Muscle layer of colon (tissue), 2 donors: Measurements from ENCODE around the gene C9.
"Not testable (repeated sequence)": the region's sequence is repeated elsewhere in the genome, so short reads cannot be mapped to it uniquely, and the experiment has no call there.

ENCODE experiments used
- H3K27ac ChIP-seq: one replicate; pipeline ENCODE4 v1.7.0; 2013; ENCODE audit warnings: low read depth, mild to moderate bottlenecking, low read length, moderate library complexity
- H3K27me3 ChIP-seq, 2 donors: one replicate each; pipeline ENCODE4 v1.7.0; 2013; ENCODE audit warnings: low read length in 2 of 2, mild to moderate bottlenecking in 2 of 2; ENCODE audit not compliant: insufficient read depth in 2 of 2, control insufficient read depth in 1 of 2
- H3K36me3 ChIP-seq: one replicate; pipeline ENCODE4 v1.7.0; 2013; ENCODE audit warnings: mild to moderate bottlenecking, low read length; ENCODE audit not compliant: insufficient read depth
- H3K4me1 ChIP-seq: one replicate; pipeline ENCODE4 v1.7.0; 2013; ENCODE audit warnings: mild to moderate bottlenecking, low read length; ENCODE audit not compliant: insufficient read depth
- H3K4me3 ChIP-seq, 2 donors: one replicate each; pipeline ENCODE4 v1.7.0; 2013; ENCODE audit warnings: low read length in 2 of 2, low read depth in 1 of 2, mild to moderate bottlenecking in 1 of 2, moderate library complexity in 1 of 2
- H3K9ac ChIP-seq: one replicate; pipeline ENCODE4 v1.7.0; 2013; ENCODE audit warnings: low read length
- H3K9me3 ChIP-seq: one replicate; pipeline ENCODE4 v1.7.0; 2013; ENCODE audit warnings: mild to moderate bottlenecking, low read length
- donor health status: abdominal sarcoma.
- donor health status: Adenocarcinoma of cecum.

Gene C9

DNA sequence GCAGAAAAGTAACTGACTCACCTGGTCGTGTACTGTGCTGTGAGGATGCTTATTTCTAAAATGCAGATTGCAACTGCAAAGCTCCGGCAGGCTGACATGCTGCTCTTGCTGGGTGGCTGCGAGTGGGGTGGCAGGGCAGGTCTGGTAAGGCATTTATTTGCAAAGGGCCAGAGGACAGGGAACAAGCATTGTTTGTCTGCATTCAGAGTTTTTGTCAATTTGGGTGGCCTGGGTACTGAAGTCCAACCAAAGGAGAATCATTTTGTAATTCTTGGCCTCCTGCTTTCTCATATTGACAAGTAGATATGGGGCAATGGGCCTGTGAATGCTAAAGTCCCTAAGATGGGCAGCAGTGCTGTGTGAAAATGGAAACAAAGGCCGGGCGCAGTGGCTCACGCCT, at the start of gene C9:
TSS of gene C9 (minus strand) at position 129 of the 400 bp plus-strand sequence. CDS start at position 98, 31 bp downstream.
- no peaks in the 10 kb centered on the region for H3K4me1 ChIP-seq
- no peak within 1 kb of the TSS for H3K9ac ChIP-seq
- H3K27ac ChIP-seq: no peak within 1 kb of the TSS
- H3K27me3 ChIP-seq: no peaks in the 10 kb centered on the region
- H3K9me3 ChIP-seq: no peaks in the 10 kb centered on the region
- no peaks in the 10 kb centered on the region for H3K36me3 ChIP-seq
- H3K4me3 ChIP-seq: no peak within 1 kb of the TSS

DNA sequence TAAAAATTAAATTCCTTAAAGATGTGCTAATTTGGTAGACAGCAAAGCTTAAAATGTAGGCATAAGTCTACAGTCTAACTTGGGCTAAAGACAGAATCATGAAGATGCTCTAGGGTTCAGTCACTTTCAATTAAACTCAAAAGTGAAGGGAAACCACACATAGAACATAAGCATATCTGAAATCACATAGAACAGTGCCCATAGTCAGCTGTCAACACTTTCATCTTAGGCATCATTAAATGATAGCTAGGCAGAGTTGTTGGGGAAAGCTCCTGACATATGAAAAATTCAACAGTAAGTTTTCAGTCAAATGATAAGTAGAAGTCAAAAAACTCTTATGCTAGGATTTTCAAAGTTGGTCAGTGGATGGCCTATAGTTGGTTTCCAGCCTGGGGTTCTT, 49.5 kb upstream of the C9 start:
- H3K27me3 ChIP-seq: no peaks in the 10 kb centered on the region
- H3K36me3 ChIP-seq: no peaks in the 10 kb centered on the region
- H3K9ac ChIP-seq: no peak overlapping the region
- H3K4me1 ChIP-seq: peaks cover 54% of the 10 kb centered on the region
- no peak overlapping the region for H3K4me3 ChIP-seq
- no peak overlapping the region for H3K27ac ChIP-seq
- no peaks in the 10 kb centered on the region for H3K9me3 ChIP-seq

DNA sequence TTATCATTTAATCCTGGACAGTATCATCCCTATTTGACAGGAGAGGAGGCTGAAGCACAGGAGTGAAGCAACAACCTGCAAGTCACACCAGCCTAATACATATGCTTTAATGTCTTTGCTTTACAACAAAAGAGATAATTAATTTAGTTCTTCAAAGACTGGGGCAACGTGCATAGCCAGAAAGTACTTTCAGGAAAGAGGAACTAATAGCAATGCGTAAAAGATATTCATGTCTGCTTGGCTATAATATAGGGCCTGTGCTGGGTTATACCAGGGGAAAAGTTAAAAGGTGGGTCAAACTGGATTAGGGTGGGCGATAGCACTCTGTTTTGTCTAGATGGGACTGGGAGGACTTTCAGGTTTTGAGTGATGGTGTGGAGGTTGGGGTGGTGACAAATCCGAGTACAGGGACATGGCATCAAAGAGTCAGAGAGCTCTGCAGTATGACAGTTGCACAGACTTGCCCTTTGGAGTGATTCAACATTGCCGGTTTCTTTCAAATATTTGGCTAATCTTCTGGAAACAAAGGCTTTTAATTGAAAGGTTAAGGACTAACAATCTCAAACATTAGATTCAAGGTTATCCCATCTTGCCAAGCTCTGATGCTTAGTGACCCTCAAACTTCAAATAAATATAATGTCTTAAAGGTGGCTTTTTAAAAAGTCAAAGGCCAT, 48.6 kb upstream of the C9 start:
- Histone ChIP-seq H3K36me3 (peaks cover 3% of the 10 kb centered on the region), H3K9me3 (no peaks in the 10 kb centered on the region), H3K9ac (no peak overlapping the region), H3K27me3 (no peaks in the 10 kb centered on the region), H3K4me3 (no peak overlapping the region), H3K27ac (no peak overlapping the region), H3K4me1 (peaks cover 57% of the 10 kb centered on the region)

DNA sequence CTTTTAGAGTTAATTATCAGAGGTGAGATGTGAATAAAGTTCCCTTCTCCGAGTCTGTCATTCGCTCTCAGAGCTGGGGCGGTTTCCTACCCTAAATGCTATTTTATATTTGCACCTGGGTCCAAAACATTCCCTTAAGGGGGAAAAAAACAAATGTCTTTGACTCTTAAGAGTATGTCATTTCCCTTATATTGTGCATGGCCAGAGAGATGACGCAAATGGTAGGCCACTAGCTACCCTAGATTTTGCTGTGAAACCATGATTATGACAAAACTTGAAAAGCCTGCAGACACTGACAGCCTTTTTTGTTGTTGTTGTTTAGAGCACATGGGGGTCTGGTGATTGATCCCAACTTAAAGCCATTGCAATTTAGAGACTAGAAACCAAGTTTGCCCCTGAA, 47.7 kb upstream of the C9 start:
- H3K9ac ChIP-seq: no peak overlapping the region
- H3K27me3 ChIP-seq: no peaks in the 10 kb centered on the region
- H3K4me1 ChIP-seq: peaks cover 62% of the 10 kb centered on the region
- H3K9me3 ChIP-seq: no peaks in the 10 kb centered on the region
- H3K4me3 ChIP-seq: no peak overlapping the region
- no peak overlapping the region for H3K27ac ChIP-seq
- peaks cover 3% of the 10 kb centered on the region for H3K36me3 ChIP-seq

DNA sequence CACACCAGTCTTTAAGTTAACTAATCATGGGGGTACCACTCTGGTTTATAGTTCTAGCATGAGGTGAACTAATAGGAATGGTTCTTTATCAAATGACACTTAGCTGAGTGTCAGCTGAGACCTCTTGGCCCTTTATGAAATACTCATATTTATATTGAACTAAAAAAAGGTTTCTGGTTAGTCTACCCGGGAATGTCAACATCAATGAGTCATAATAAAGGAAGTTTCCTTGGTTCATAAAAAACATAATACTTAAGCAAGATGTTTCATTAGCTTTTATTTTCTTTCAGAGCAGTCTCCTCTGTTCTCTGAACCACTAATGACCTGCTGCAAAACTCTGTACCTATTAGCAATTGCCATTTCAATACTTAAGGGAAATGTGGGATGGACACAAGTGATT, 46.8 kb upstream of the C9 start:
- no peaks in the 10 kb centered on the region for H3K9me3 ChIP-seq
- no peak overlapping the region for H3K4me3 ChIP-seq
- H3K36me3 ChIP-seq: peaks cover 3% of the 10 kb centered on the region
- no peak overlapping the region for H3K9ac ChIP-seq
- no peaks in the 10 kb centered on the region for H3K27me3 ChIP-seq
- peak overlapping the region; percentile 35 for H3K27ac ChIP-seq
- H3K4me1 ChIP-seq: peaks cover 62% of the 10 kb centered on the region

DNA sequence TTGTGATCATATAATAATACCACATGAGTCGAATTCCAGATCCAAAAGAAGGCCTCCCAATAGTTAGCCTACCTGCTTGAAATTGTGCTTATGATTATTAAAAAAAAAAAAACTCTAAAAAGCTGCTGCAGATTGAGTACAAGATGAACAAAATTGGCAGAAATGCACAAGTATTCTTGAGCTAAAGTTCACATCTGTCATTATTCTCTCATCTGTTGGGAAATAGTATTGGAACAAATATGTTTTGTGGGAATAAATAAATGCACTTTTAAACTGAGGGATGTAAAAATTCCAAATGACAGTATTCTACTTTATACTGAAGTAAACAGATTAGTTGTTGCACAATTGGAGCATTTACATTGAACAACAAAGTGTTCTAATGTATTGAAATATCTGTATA, 44.7 kb upstream of the C9 start:
- H3K9me3 ChIP-seq: no peaks in the 10 kb centered on the region
- H3K9ac ChIP-seq: no peak overlapping the region
- H3K27ac ChIP-seq: no peak overlapping the region
- H3K4me1 ChIP-seq: peaks cover 59% of the 10 kb centered on the region
- no peak overlapping the region for H3K4me3 ChIP-seq
- H3K27me3 ChIP-seq: no peaks in the 10 kb centered on the region
- H3K36me3 ChIP-seq: peaks cover 3% of the 10 kb centered on the region

DNA sequence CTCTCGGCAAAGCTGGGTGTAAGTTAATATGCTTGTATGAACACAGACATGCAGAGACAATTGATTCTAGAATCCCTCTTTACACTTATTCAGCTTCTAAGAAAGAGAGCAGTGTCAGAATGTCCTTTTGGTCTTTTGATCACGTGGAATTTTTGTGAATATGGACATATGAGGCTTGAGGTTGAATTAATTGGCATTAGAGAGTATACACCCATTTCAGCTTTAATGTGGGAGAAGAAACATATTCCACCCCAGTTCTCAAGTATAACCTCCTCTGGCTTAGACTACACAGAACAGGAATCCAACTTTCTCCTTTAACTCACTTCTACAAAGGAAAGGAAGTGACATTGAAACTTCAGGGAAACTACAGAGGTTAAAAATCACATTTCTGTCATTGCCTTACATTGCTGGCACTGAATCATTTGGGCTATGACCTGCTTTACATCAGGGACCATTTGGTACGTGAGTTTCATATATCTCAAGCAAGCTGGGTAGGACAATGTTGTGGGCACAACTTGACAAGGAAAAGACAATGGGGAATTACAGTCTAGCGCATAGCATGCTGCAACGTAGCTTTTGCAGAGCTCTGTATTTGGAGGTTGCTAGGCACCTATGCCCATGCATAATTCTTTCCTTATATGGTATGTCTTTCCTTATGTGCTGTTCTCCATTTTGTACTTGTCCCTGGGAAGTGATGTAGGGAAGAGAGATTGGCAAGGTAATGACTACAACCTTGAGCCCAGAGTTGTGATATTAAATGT, 41.0 kb upstream of the C9 start:
- Histone ChIP-seq H3K27me3 (no peaks in the 10 kb centered on the region), H3K4me3 (no peak overlapping the region), H3K4me1 (peaks cover 38% of the 10 kb centered on the region), H3K27ac (no peak overlapping the region), H3K9me3 (no peaks in the 10 kb centered on the region), H3K36me3 (peaks cover 3% of the 10 kb centered on the region), H3K9ac (no peak overlapping the region)

DNA sequence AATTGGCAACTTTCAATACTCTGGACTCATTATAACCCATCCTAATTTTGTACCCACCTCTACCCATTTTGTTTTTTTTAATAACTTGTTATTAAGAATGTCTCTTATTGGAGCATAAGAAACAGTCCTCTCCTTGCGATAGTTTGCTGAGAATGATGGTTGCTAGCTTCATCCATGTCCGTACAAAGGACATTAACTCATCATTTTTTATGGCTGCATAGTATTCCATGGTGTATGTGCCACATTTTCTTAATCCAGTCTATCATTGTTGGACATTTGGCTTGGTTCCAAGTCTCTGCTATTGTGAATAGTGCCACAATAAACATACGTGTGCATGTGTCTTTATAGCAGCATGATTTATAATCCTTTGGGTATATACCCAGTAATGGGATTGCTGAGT, 39.5 kb upstream of the C9 start:
- H3K27me3 ChIP-seq, H3K36me3 ChIP-seq, H3K4me3 ChIP-seq, H3K27ac ChIP-seq, H3K9me3 ChIP-seq, H3K9ac ChIP-seq: not testable (repeated sequence)
- peaks cover 47% of the 10 kb centered on the region for H3K4me1 ChIP-seq

DNA sequence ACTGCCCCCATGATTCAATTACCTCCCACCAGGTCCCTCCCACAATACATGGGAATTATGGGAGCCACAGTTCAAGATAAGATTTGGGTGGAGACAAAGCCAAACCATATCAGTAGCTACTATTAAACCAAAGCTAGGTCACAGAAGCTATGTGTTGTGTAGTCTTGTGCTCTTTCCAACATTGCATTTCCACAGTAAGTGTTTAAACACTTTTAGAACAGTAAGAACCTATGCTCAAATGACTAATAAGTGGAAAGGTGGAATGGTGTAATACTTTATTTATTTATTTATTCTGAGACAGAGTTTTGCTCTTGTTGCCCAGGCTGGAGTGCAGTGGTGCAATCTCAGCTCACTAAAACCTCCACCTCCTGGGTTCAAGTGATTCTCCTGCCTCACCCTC, 37.8 kb upstream of the C9 start:
- H3K4me3 ChIP-seq, H3K9ac ChIP-seq, H3K27me3 ChIP-seq, H3K27ac ChIP-seq, H3K9me3 ChIP-seq, H3K36me3 ChIP-seq: not testable (repeated sequence)
- H3K4me1 ChIP-seq: peaks cover 37% of the 10 kb centered on the region

DNA sequence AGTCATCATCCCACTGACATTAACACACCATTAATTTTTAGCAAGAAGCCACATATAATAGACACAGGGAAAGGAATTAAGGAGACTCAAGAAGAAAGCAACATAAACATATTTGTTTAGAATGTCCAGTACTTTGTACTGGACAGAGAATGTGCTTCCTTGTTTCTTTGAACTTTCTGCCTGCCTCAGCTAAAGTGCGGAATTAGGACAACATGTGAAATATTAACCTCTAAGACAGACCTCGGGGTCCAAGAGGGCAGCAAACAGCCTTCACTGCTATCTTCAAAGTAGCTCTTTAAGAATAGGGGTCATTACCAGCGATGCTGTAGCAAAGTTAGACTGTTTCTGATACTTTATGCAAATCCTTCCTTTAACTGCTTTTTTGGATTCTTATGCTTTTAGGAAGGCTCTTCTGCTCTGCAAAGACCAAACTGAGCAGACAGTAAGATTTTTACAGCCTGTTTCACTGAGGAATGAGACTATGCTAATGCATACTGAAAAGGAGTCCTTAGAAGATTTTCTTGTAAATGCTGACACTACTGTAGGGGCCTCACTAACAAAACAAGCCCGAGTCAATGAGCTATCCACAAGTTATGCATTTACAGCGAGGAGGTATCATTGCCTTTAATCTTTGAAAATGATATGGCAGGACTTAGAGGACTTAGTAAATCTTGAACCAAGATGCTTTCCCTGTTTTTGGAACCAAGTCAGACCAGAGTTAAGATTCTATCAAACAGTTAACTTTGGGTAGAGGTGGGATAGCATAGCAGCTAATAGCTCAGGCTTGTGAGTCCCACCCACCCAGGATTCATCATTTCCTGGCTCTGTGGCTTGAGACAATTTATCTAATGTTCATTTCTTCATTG, 36.7 kb upstream of the C9 start:
- H3K27ac ChIP-seq: no peak overlapping the region
- no peaks in the 10 kb centered on the region for H3K9me3 ChIP-seq
- H3K9ac ChIP-seq: no peak overlapping the region
- peaks cover 36% of the 10 kb centered on the region for H3K4me1 ChIP-seq
- H3K4me3 ChIP-seq: no peak overlapping the region
- no peaks in the 10 kb centered on the region for H3K36me3 ChIP-seq
- no peaks in the 10 kb centered on the region for H3K27me3 ChIP-seq

DNA sequence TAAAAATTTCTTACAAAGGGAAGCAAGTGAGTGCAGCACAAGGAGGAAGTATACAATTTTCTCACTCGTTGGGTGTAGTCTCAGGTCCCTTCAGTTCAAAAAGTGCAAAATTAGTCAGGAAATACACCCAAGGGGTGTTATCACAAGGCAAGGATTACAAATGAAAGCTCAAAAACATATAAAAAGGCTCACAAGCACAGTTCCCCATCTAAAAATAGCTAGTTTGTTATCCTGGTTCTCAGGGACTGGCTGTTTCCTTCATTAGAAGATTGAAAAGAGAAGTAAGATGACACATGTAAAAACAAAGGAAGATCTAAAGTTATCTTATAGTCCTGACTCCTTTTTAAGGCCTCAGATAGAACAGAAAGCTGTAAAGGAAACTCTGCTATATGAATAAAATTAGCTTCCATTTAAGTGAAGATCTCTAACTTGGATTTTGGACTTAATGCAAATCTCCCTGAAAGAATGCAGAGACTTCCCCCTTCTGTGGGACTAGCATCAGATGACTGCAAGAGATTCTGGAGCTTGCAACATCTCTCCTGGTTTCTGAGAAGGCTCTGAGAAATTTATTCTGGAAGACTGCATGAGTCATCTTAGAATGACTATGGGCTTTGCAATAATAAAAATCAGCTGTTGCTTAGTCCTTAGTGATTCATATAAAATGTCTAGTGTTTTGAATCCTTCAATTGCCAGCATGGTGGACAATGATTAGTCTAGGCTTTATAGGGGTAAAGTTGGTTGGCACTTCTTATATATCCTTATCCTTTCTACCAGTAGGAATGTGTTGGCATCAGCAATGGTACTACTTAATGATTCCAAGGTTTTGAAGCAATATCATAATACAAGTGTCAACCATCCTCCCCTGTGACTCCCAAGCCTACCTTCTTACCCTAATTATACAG, 35.1 kb upstream of the C9 start:
- Histone ChIP-seq H3K27ac (peak overlapping the region; percentile 70), H3K4me1 (peaks cover 29% of the 10 kb centered on the region), H3K9ac (no peak overlapping the region)

More for the DNA sequence above, 35.1 kb upstream of the C9 start:
- no peaks in the 10 kb centered on the region for H3K9me3 ChIP-seq
- no peaks in the 10 kb centered on the region for H3K27me3 ChIP-seq
- H3K4me3 ChIP-seq: no peak overlapping the region
- no peaks in the 10 kb centered on the region for H3K36me3 ChIP-seq
